HFFc6 (cell line): ENCODE data around the gene SLC16A5. TPM values are rescaled to one million over a fixed set of nuclear protein-coding genes. Genes with fewer than 3 reads are reported as not detected.

ENCODE experiments used
- DNase-seq: peaks from one replicate; pipeline ENCODE4 v3.0.0-alpha.2; 2018
- H3K27ac Mint-ChIP-seq: 2 replicates; pipeline ENCODE4 v1.8.0; 2020; ENCODE audit warnings: mild to moderate bottlenecking, mixed read lengths
- H3K27me3 Mint-ChIP-seq: 2 replicates; pipeline ENCODE4 v1.8.0; 2021; ENCODE audit warnings: mild to moderate bottlenecking, moderate library complexity, mixed read lengths; ENCODE audit not compliant: insufficient read depth
- H3K36me3 Mint-ChIP-seq: 2 replicates; pipeline ENCODE4 v1.8.0; 2021; ENCODE audit warnings: low read depth, mixed read lengths
- H3K4me1 Mint-ChIP-seq: 2 replicates; pipeline ENCODE4 v1.8.0; 2020; ENCODE audit warnings: low read depth, mixed read lengths
- H3K4me3 Mint-ChIP-seq: 2 replicates; pipeline ENCODE4 v1.8.0; 2020; ENCODE audit warnings: mild to moderate bottlenecking, moderate library complexity, mixed read lengths
- H3K9me3 Mint-ChIP-seq: 2 replicates; pipeline ENCODE4 v1.8.0; 2020; ENCODE audit warnings: mild to moderate bottlenecking, mixed read lengths
- CTCF ChIP-seq: fragments of 200-600 bp; sonication (generic); IDR thresholded peaks from 2 replicates; pipeline ENCODE4 v1.5.0; 2021; ENCODE audit warnings: antibody characterized with exemption, mild to moderate bottlenecking
- total RNA-seq, 6 experiments: library from RNA; stranded (reverse); fragmentation: NEBNext Ultra II Directional; extraction: Animal tissue kit (Norgen Biotek cat#: 25700); gene quantifications; 2 replicates in 1 of 6; 3 replicates in 5 of 6; pipeline ENCODE4 v1.2.3, GENCODE V29; 2021

Gene SLC16A5
- total RNA-seq, 6 experiments from 2014 or later = 13.9 to 25.0 (median 21.1) TPM

- peak; percentile 7 for DNase-seq
- TF ChIP-seq CTCF = no peak
- peak overlapping the region; percentile 85 for H3K27ac Mint-ChIP-seq
- H3K4me3 Mint-ChIP-seq = peak overlapping the region; percentile 98
- H3K36me3 Mint-ChIP-seq = peaks cover 11% of the 10 kb centered on the region
- peaks cover 43% of the 10 kb centered on the region for H3K4me1 Mint-ChIP-seq
- H3K9me3 Mint-ChIP-seq = no peaks in the 10 kb centered on the region
- H3K27me3 Mint-ChIP-seq = peaks cover 12% of the 10 kb centered on the region
Observed at GRCh38 chr17:75153780-75154194, 66.0 kb downstream of the SLC16A5 start.

- Mint-ChIP-seq H3K27ac (peak within 1 kb of the TSS; percentile 85), H3K4me3 (peak within 1 kb of the TSS; percentile 98), H3K4me1 (peaks cover 50% of the 10 kb centered on the region), H3K27me3 (peaks cover 12% of the 10 kb centered on the region), H3K9me3 (no peaks in the 10 kb centered on the region), H3K36me3 (peaks cover 10% of the 10 kb centered on the region; the same call in 1 of the 2 replicates)
- DNase-seq = peak; percentile 98
- TF ChIP-seq CTCF = no peak
Observed at GRCh38 chr17:75154195-75155106, 66.7 kb downstream of the SLC16A5 start, which contains the start of gene JPT1. Gene JPT1, minus strand, starts transcription at chr17:75154512. Its CDS starts 115 bp downstream, at chr17:75154397.

GRCh38 chr17:75155191-75155601 is 67.4 kb downstream of the SLC16A5 start:
- H3K9me3 Mint-ChIP-seq = no peaks in the 10 kb centered on the region
- H3K36me3 Mint-ChIP-seq = peaks cover 10% of the 10 kb centered on the region; the same call in 1 of the 2 replicates
- peak overlapping the region; percentile 82 for H3K27ac Mint-ChIP-seq
- no peak for TF ChIP-seq CTCF
- peaks cover 12% of the 10 kb centered on the region for H3K27me3 Mint-ChIP-seq
- peaks cover 52% of the 10 kb centered on the region for H3K4me1 Mint-ChIP-seq
- DNase-seq = no peak
- H3K4me3 Mint-ChIP-seq = 0 out of 2 replicates have a peak overlapping the region, but pooled peaks have one; percentile 98

Other genes starting within 250 kb of the SLC16A5 start
- gene GRIN2C, start 228.1 kb upstream of the SLC16A5 start, total RNA-seq = under 1 TPM in 2 of 6 experiments, not detected in 4; 0.05 to 0.07 TPM
- 10 to 100 TPM; 25.5 to 35.5 (median 33.9) TPM for gene FDXR, start 215.0 kb upstream of the SLC16A5 start, total RNA-seq
- gene FADS6, start 194.3 kb upstream of the SLC16A5 start, total RNA-seq = not detected
- not detected for gene USH1G, start 164.7 kb upstream of the SLC16A5 start, total RNA-seq
- not detected for gene OTOP2, start 163.7 kb upstream of the SLC16A5 start, total RNA-seq
- not detected for gene OTOP3, start 152.1 kb upstream of the SLC16A5 start, total RNA-seq
- gene HID1, start 115.2 kb upstream of the SLC16A5 start, total RNA-seq = under 1 TPM; 0.40 to 0.96 (median 0.56) TPM
- gene CDR2L, start 100.3 kb upstream of the SLC16A5 start, total RNA-seq = 10 to 100 TPM; 27.5 to 35.8 (median 30.4) TPM
- gene MRPL58, start 75.3 kb upstream of the SLC16A5 start, total RNA-seq = 10 to 100 TPM; 39.2 to 50.6 (median 47.8) TPM
- 100 to 1,000 TPM; 362 to 410 (median 386) TPM for gene ATP5PD, start 41.0 kb upstream of the SLC16A5 start, total RNA-seq
- 10 to 100 TPM; 20.3 to 24.0 (median 21.3) TPM for gene KCTD2, start 40.7 kb upstream of the SLC16A5 start, total RNA-seq
- gene ARMC7, start 22.0 kb downstream of the SLC16A5 start, total RNA-seq = 10 to 100 TPM in 2 of 6 experiments, 1 to 10 TPM in 4; 9.1 to 11.7 (median 9.6) TPM
- 10 to 100 TPM; 30.4 to 41.7 (median 36.3) TPM for gene NT5C, start 43.8 kb downstream of the SLC16A5 start, total RNA-seq
- 100 to 1,000 TPM; 236 to 276 (median 265) TPM for gene JPT1, start 66.6 kb downstream of the SLC16A5 start, total RNA-seq
- gene SUMO2, start 95.0 kb downstream of the SLC16A5 start, total RNA-seq = 100 to 1,000 TPM; 398 to 555 (median 512) TPM
- 10 to 100 TPM; 38.0 to 47.8 (median 43.1) TPM for gene NUP85, start 117.7 kb downstream of the SLC16A5 start, total RNA-seq
- gene GGA3, start 173.7 kb downstream of the SLC16A5 start, total RNA-seq = 10 to 100 TPM; 23.2 to 26.5 (median 24.2) TPM
- 10 to 100 TPM; 58.2 to 64.7 (median 60.2) TPM for gene MRPS7, start 173.9 kb downstream of the SLC16A5 start, total RNA-seq
- gene MIF4GD, start 183.3 kb downstream of the SLC16A5 start, total RNA-seq = 10 to 100 TPM in 3 of 6 experiments, 1 to 10 TPM in 3; 8.8 to 10.8 (median 10.0) TPM
- 10 to 100 TPM in 1 of 6 experiments, 1 to 10 TPM in 5; 5.7 to 14.6 (median 7.1) TPM for gene SLC25A19, start 201.5 kb downstream of the SLC16A5 start, total RNA-seq